HepG2 (cell line): ENCODE results near the gene TBX15. TPM values are rescaled to one million over a fixed set of nuclear protein-coding genes. Genes with fewer than 3 reads are reported as not detected.

Experiments
- ATAC-seq: fragments of 200-7000 bp; cut with Tn5 transposase; 3 replicates; pipeline ENCODE4 v1.9.1; 2020; ENCODE audit warnings: mild to moderate bottlenecking, moderate library complexity
- BruUV-seq: library from RNA; stranded (reverse); fragments of 400-500 nt; replicated peaks from 2 replicates; lab custom pipeline; 2021; lab: Mats Ljungman, UMichigan
- CTCF ChIA-PET: fragments of 300-600 bp; formaldehyde crosslinking; extraction: SDS; loops from one replicate; lab custom pipeline; 2021; ENCODE audit warnings: low total read pairs, inconsistent platforms, low intra/inter-chr PET ratio; lab: Yijun Ruan, JAX
- POLR2A ChIA-PET: fragments of 350-600 bp; sonication (Branson Sonifier 250); formaldehyde crosslinking; loops from one replicate; lab custom pipeline; 2020; ENCODE audit warnings: antibody characterized with exemption, inconsistent platforms; lab: Yijun Ruan, JAX
- DNase-seq: peaks from one replicate; pipeline ENCODE4 v3.0.0-alpha.2; 2015; ENCODE audit warnings: low spot score
- FAIRE-seq: peaks from 3 replicates; lab custom pipeline; 2011; peaks lifted over from hg19 to GRCh38; lab: Jason Lieb, UNC
- H2AFZ ChIP-seq: one replicate; pipeline ENCODE4 v1.6.1; 2011; ENCODE audit warnings: low read length, inconsistent platforms
- H3K27ac ChIP-seq: fragments of 300-600 bp; 3 replicates; pipeline ENCODE4 v1.8.0; 2011; ENCODE audit warnings: mixed run types, mild to moderate bottlenecking, mixed read lengths, low read length, inconsistent platforms; ENCODE audit not compliant: insufficient read depth; ENCODE audit errors: extremely low read length
- H3K27me3 ChIP-seq, 2 experiments: fragments of 200-600 bp in 1 of 2; 2 replicates in 1 of 2; 3 replicates in 1 of 2; pipeline versions ENCODE4 v1.6.0 to v1.8.0; 2011; ENCODE audit warnings: low read length in 2 of 2, mild to moderate bottlenecking in 2 of 2, moderate library complexity in 2 of 2, inconsistent platforms in 1 of 2; ENCODE audit not compliant: insufficient read depth in 2 of 2, control insufficient read depth in 1 of 2
- H3K36me3 ChIP-seq, 2 experiments: fragments of 200-600 bp in 1 of 2; replicated peaks in 1 of 2; 2 replicates in 1 of 2; 3 replicates in 1 of 2; pipeline versions ENCODE4 v1.5.1 to v1.8.0; 2011; ENCODE audit warnings: low read length in 2 of 2, inconsistent platforms in 1 of 2; ENCODE audit not compliant: insufficient read depth in 2 of 2, control insufficient read depth in 1 of 2
- H3K4me1 ChIP-seq: 2 replicates; pipeline ENCODE4 v1.5.1; 2012; ENCODE audit warnings: low read length, inconsistent platforms; ENCODE audit not compliant: insufficient read depth
- H3K4me2 ChIP-seq: 2 replicates; pipeline ENCODE4 v1.6.0; 2011; ENCODE audit warnings: low read depth, low read length, inconsistent platforms
- H3K4me3 ChIP-seq, 3 experiments: fragments of 200-600 bp in 1 of 3; sonication (generic), shearing (Covaris generic) in 1 of 3; replicated peaks in 1 of 3; 2 replicates each; pipeline ENCODE4 v1.5.1; 2011 to 2016; ENCODE audit warnings: low read length in 3 of 3, inconsistent platforms in 2 of 3, low read depth in 2 of 3, mild to moderate bottlenecking in 2 of 3, control low read depth in 1 of 3, mixed read lengths in 1 of 3; ENCODE audit not compliant: insufficient read depth in 1 of 3
- H3K79me2 ChIP-seq: one replicate; pipeline ENCODE4 v1.6.1; 2011; ENCODE audit warnings: low read length, inconsistent platforms; ENCODE audit not compliant: insufficient read depth
- H3K9ac ChIP-seq: 2 replicates; pipeline ENCODE4 v1.6.0; 2011; ENCODE audit warnings: mild to moderate bottlenecking, low read depth, low read length, inconsistent platforms; ENCODE audit not compliant: insufficient read depth
- H3K9me3 ChIP-seq: 2 replicates; pipeline ENCODE4 v1.5.1; 2012; ENCODE audit warnings: mild to moderate bottlenecking, low read length
- H4K20me1 ChIP-seq: 2 replicates; pipeline ENCODE4 v1.6.0; 2011; ENCODE audit warnings: inconsistent platforms, mild to moderate bottlenecking, low read length, moderate library complexity; ENCODE audit not compliant: insufficient read depth
- ELF4 ChIP-seq: sonication (generic); formaldehyde crosslinking; IDR thresholded peaks from 2 replicates; pipeline ENCODE4 v1.5.0; 2020; ENCODE audit warnings: missing genetic modification reagents, mild to moderate bottlenecking, moderate library complexity, borderline replicate concordance
- GMEB1 ChIP-seq: sonication (generic); formaldehyde crosslinking; IDR thresholded peaks from 2 replicates; pipeline ENCODE4 v1.5.1; 2020; ENCODE audit warnings: missing genetic modification reagents, mild to moderate bottlenecking, borderline replicate concordance
- GPN1 ChIP-seq: sonication (generic); formaldehyde crosslinking; IDR thresholded peaks from 2 replicates; pipeline ENCODE4 v1.5.1; 2020; ENCODE audit warnings: missing genetic modification reagents, borderline replicate concordance
- HOXA9 ChIP-seq: sonication (generic); formaldehyde crosslinking; IDR thresholded peaks from 2 replicates; pipeline ENCODE4 v1.8.1; 2022; ENCODE audit warnings: missing genetic modification reagents, mild to moderate bottlenecking, moderate library complexity, borderline replicate concordance
- MEIS1 ChIP-seq: sonication (generic); formaldehyde crosslinking; IDR thresholded peaks from 2 replicates; pipeline ENCODE4 v1.9.0; 2021; ENCODE audit warnings: mild to moderate bottlenecking, missing genetic modification reagents, moderate library complexity, borderline replicate concordance
- SRSF1 ChIP-seq: fragments of 200-400 bp; formaldehyde crosslinking; optimal IDR thresholded peaks from 2 replicates; pipeline ENCODE3; 2017; ENCODE audit warnings: mild to moderate bottlenecking, low read depth, low read length, moderate library complexity
- TBX2 ChIP-seq: sonication (generic); formaldehyde crosslinking; IDR thresholded peaks from 2 replicates; pipeline ENCODE4 v1.5.0; 2020; ENCODE audit warnings: missing genetic modification reagents, mild to moderate bottlenecking, borderline replicate concordance
- TFDP1 ChIP-seq: IDR thresholded peaks from 2 replicates; pipeline ENCODE4 v1.6.1; 2016; ENCODE audit warnings: missing compliant biosample characterization, missing genetic modification reagents, borderline replicate concordance
- TP53 ChIP-seq: sonication (generic); formaldehyde crosslinking; conservative IDR thresholded peaks from 2 replicates; pipeline ENCODE4 v1.4.0; 2020; ENCODE audit warnings: missing genetic modification reagents
- ZEB1 ChIP-seq: IDR thresholded peaks from 2 replicates; pipeline ENCODE4 v1.6.1; 2012; ENCODE audit warnings: mild to moderate bottlenecking, low read depth, inconsistent platforms; ENCODE audit not compliant: insufficient replicate concordance
- ZFP90 ChIP-seq: sonication (generic); formaldehyde crosslinking; IDR thresholded peaks from 2 replicates; pipeline ENCODE4 v1.8.0; 2022; ENCODE audit warnings: missing genetic modification reagents, mild to moderate bottlenecking, inconsistent platforms, borderline replicate concordance
- ZHX1 ChIP-seq: sonication (generic); formaldehyde crosslinking; IDR thresholded peaks from 2 replicates; pipeline ENCODE4 v1.8.1; 2022; ENCODE audit warnings: low read depth, mild to moderate bottlenecking, missing genetic modification reagents
- ZSCAN9 ChIP-seq: IDR thresholded peaks from 2 replicates; pipeline ENCODE4 v1.6.1; 2016; ENCODE audit warnings: borderline replicate concordance
- WGBS: methylation state at CpG from one replicate; pipeline ENCODE4 v1.1.6; 2017; ENCODE audit warnings: low lambda C conversion rate; 5-methylcytosine and 5-hydroxymethylcytosine counted together
- in situ Hi-C: cut with HindIII; loops from 2 replicates; pipeline ENCODE4 v1.10.0; 2017; ENCODE audit warnings: low pct_unique_long_range_greater_than_20kb; ENCODE audit not compliant: extremely low pct_ligation_motif_present
- intact Hi-C: fragments of 100-400 bp; cut with micrococcal nuclease; formaldehyde crosslinking; loops from one replicate; pipeline ENCODE4 v1.10.0; 2022; ENCODE audit not compliant: unreplicated experiment
- polyA plus RNA-seq, 8 experiments: library from polyadenylated mRNA; depleted of rRNA in 3 of 8; stranded (reverse) in 7 of 8; unstranded in 1 of 8; fragments of >200 nt; fragmentation: Illumina TruSeq in 4 of 8; extraction: Trizol in 4 of 8; gene quantifications; 2 replicates each; pipeline versions ENCODE4 v1.2.1 to v1.2.3, GENCODE V29; 2011 to 2016; ENCODE audit warnings: low read depth in 4 of 8, missing spikeins in 1 of 8, mixed read lengths in 1 of 8; ENCODE audit not compliant: insufficient read depth in 1 of 8
- total RNA-seq, 5 experiments: library from RNA; depleted of rRNA; stranded (reverse); fragments of >200 nt; fragmentation: Illumina TruSeq; extraction: Trizol; gene quantifications; 2 replicates each; pipeline ENCODE4 v1.2.3, GENCODE V29; 2016; ENCODE audit warnings: low read depth in 1 of 5
- TF ChIP-seq, protein P1 (sequence below): sonication (generic); formaldehyde crosslinking; IDR thresholded peaks from 2 replicates; pipeline ENCODE4 v1.4.0; 2020; ENCODE audit warnings: missing genetic modification reagents
- TF ChIP-seq, protein P2 (sequence below): sonication (generic); formaldehyde crosslinking; IDR thresholded peaks from 2 replicates; pipeline ENCODE4 v1.5.0; 2020; ENCODE audit warnings: missing genetic modification reagents, mild to moderate bottlenecking, borderline replicate concordance

The TBX15 gene
- total and polyA plus RNA-seq, 2 of the 13 experiments (the other 11 are each of a cell fraction or from before 2014, with no cell fraction given) = 0.42 to 1.9 TPM

DNA sequence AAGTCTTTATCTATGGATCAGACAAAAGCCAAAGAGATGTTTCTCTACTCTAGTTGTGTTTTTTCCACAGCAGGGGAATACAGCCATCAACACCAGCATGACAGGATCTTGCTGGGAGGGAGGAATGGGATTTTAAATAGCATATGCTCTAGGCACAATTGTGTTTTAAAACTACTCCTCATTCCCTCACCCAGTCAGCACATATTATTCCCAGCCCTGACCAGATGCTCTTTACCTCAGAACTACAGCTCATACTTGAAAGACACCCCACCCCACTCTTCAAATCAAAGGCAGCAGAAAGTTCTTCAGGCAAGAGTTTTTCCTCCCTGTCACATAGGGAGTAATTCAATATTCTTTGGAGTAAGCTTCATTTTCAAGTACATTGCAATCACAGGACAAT lies 46.2 kb upstream of the TBX15 start (continued):
- TF ChIP-seq ZHX1 (CRISPR knock-in tag) (no peak), TBX2 (CRISPR knock-in tag) (no peak), ZSCAN9 (CRISPR knock-in tag) (no peak)

- H3K9me3 ChIP-seq = no peaks in the 10 kb centered on the region
- DNase-seq = no peak
- intact Hi-C loops = no loop called here
- no peaks in the 10 kb centered on the region for H4K20me1 ChIP-seq
- H3K4me1 ChIP-seq = no peaks in the 10 kb centered on the region
- H3K4me2 ChIP-seq = no peak overlapping the region
- H3K27ac ChIP-seq = no peak overlapping the region
- no peak overlapping the region for H3K9ac ChIP-seq
- no peak overlapping the region for H3K4me3 ChIP-seq
- H2AFZ ChIP-seq = no peak overlapping the region
- ChIA-PET CTCF (no interaction called here), POLR2A (no interaction called here)
- no peak for ATAC-seq
- H3K79me2 ChIP-seq = no peaks in the 10 kb centered on the region
- no peaks in the 10 kb centered on the region for H3K27me3 ChIP-seq
- WGBS = 97% methylated on average over 22 of the region's 22 CpGs
- H3K36me3 ChIP-seq = peaks cover 0 to 3% of the 10 kb centered on the region in 2 experiments; a peak in 1 of 5 replicates
- in situ Hi-C loops = no loop called here
- FAIRE-seq = no peak
- no TSS peak for BruUV-seq
- TF ChIP-seq HOXA9 (no peak), SRSF1 (no peak), GPN1 (CRISPR knock-in tag) (no peak), ZSCAN9 (CRISPR knock-in tag) (no peak), ELF4 (CRISPR knock-in tag) (no peak), ZFP90 (CRISPR knock-in tag) (no peak), GMEB1 (CRISPR knock-in tag) (no peak), TP53 (CRISPR knock-in tag) (no peak), ZEB1 (no peak), TFDP1 (CRISPR knock-in tag) (no peak), MEIS1 (CRISPR knock-in tag) (no peak)
- TF ChIP-seq, protein P1, sequence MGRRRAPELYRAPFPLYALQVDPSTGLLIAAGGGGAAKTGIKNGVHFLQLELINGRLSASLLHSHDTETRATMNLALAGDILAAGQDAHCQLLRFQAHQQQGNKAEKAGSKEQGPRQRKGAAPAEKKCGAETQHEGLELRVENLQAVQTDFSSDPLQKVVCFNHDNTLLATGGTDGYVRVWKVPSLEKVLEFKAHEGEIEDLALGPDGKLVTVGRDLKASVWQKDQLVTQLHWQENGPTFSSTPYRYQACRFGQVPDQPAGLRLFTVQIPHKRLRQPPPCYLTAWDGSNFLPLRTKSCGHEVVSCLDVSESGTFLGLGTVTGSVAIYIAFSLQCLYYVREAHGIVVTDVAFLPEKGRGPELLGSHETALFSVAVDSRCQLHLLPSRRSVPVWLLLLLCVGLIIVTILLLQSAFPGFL (CRISPR knock-in tag) = no peak
- TF ChIP-seq, protein P2, sequence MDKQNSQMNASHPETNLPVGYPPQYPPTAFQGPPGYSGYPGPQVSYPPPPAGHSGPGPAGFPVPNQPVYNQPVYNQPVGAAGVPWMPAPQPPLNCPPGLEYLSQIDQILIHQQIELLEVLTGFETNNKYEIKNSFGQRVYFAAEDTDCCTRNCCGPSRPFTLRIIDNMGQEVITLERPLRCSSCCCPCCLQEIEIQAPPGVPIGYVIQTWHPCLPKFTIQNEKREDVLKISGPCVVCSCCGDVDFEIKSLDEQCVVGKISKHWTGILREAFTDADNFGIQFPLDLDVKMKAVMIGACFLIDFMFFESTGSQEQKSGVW (CRISPR knock-in tag) = no peak
Measured at GRCh38 chr1:119032986-119033385, 44.8 kb upstream of the TBX15 start.
